AG09319 (cell line): Measurements from ENCODE around the gene TRERF1.

Source experiments
- DNase-seq: peaks from one replicate; pipeline ENCODE4 v3.0.0-alpha.2; 2010; ENCODE audit warnings: low read depth; ENCODE audit errors: extremely low read depth
- TF ChIP-seq, protein P1 (sequence below): IDR thresholded peaks from 2 replicates; pipeline ENCODE4 v1.5.1; 2011; ENCODE audit warnings: low read depth, mild to moderate bottlenecking, inconsistent platforms, low read length, moderate library complexity

Gene TRERF1

DNA sequence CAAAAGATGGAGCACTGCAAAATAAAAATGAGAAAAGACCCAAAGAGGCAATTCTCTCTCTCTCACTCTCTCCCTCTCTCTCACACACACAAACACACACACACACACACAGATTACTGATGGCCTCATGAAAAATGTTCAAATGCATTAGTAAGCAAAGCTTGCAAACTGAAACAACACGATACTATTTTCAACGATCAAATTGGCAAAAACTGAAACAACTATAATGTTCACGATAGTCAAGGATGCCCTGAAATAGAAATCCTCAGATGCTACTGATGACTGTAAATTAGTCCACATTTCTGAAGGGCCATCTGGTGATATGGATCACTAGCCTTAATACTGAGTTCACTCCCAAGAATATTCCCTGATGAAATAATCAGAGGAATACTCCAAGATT, 100.8 kb downstream of the TRERF1 start:
- DNase-seq = no peak
- TF ChIP-seq, protein P1, sequence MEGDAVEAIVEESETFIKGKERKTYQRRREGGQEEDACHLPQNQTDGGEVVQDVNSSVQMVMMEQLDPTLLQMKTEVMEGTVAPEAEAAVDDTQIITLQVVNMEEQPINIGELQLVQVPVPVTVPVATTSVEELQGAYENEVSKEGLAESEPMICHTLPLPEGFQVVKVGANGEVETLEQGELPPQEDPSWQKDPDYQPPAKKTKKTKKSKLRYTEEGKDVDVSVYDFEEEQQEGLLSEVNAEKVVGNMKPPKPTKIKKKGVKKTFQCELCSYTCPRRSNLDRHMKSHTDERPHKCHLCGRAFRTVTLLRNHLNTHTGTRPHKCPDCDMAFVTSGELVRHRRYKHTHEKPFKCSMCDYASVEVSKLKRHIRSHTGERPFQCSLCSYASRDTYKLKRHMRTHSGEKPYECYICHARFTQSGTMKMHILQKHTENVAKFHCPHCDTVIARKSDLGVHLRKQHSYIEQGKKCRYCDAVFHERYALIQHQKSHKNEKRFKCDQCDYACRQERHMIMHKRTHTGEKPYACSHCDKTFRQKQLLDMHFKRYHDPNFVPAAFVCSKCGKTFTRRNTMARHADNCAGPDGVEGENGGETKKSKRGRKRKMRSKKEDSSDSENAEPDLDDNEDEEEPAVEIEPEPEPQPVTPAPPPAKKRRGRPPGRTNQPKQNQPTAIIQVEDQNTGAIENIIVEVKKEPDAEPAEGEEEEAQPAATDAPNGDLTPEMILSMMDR = no peak

DNA sequence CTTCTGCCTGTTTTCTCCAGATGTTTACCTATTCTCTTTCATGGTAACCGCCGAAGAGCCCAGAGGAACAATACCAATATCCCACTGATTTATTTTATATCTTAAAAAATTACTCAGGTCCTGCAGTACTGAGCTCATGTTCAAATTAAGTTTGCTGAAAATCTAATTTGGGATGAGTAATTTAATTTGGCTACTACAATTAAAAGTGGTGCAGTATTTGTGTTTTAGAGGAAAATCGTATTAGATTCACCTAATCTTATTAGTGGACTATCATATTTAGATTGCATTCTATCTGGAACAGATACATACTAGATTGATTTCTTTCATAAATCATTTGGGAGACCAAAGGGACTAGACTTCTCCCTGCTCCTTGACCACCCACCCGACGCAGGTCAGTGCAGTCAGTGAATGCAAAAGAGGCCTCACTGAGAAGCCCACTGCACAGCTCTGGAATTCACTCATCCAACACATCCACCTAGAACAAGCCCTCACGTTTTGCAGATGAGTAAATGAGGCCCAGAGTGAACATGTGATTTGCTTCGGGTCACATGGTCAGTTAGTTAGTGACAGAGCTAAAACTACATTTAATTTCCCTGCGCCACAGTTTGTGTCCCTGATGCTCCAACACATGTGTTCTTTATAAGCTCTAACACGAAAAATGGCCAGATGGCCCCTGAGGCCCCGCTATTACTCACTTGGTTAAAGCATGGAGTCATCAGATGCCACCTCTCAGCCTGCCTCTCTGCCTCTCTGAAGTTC, 101.8 kb downstream of the TRERF1 start:
- no peak for DNase-seq
- TF ChIP-seq, protein P1 = no peak

DNA sequence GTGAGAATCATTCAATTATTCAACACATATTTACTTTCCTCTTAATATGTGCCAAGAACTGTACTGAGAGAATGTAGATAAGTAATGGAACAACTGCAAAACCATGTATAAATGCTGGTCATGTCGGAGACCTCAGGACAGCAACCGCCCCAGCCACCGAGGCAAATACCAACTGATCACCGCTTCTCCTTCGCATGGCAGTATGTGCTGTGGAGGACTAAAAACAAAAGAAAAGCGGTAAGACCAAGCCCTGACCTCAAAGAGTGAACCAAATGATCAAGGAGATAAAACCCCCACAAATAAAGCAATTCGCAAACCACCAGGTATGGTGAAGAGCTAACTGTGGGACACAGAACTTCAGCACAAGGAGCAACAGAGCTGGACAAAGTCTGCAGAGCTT, 104.3 kb downstream of the TRERF1 start:
- DNase-seq = no peak
- TF ChIP-seq, protein P1 = no peak

GRCh38 chr6:42345696-42346416, 105.9 kb downstream of the TRERF1 start:
- TF ChIP-seq, protein P1 = no peak
- DNase-seq = no peak

- TF ChIP-seq, protein P1 = no peak
- no peak for DNase-seq
Observed at GRCh38 chr6:42344756-42345155, 107.0 kb downstream of the TRERF1 start.

DNA sequence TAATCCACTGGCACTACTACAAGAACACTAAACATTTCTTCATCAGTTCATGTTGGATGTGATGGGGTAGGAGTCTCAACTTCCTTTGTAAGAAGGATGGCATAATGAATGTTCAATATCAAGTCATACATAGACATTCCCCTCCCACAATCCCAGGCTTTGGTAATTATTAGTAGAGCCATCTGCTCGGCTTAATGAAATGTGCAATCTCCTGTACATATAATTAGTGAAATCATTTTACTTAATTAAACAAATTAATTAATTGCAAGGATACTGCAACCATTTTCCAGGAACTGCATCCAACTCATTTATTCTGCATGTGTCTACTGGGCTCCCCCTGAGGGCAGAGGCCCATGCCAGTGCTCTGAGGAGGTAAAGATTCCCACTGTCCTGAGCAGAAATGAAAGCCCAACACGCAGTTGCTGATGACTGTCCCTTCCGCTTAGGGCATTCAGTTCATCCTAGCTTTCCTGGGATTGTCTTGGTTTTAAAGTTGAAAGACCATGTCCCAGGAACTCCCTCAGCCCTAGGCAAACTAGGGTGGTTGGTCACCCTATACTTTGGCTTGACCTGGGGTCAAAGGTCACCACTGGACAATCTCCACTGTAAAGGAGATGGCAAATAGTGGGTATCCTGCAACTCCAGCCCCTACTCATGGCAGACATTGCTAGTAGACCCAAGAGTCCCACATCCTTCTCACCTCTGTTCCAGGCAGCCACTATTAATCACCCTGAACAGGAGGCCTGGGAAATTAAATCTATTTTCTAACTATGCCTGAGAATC, 109.8 kb downstream of the TRERF1 start:
- TF ChIP-seq, protein P1 = no peak
- DNase-seq = no peak

GRCh38 chr6:42341221-42341620, 110.5 kb downstream of the TRERF1 start:
- TF ChIP-seq, protein P1 = no peak
- DNase-seq = no peak
